Dermis blood vessel endothelial cell (primary cell): Measurements from ENCODE around the gene LHFPL6. TPM values are rescaled to one million over a fixed set of nuclear protein-coding genes. Genes with fewer than 3 reads are reported as not detected.

Experiments used
- DNase-seq: peaks from one replicate; pipeline ENCODE4 v3.0.0; 2010
- total RNA-seq: library from RNA; depleted of rRNA; stranded (reverse); fragments of >200 nt; gene quantifications from 2 replicates; pipeline ENCODE4 v1.2.3, GENCODE V29; 2014

The LHFPL6 gene
- total RNA-seq, 1 donor from 2014 or later, result 62.8 TPM

DNA sequence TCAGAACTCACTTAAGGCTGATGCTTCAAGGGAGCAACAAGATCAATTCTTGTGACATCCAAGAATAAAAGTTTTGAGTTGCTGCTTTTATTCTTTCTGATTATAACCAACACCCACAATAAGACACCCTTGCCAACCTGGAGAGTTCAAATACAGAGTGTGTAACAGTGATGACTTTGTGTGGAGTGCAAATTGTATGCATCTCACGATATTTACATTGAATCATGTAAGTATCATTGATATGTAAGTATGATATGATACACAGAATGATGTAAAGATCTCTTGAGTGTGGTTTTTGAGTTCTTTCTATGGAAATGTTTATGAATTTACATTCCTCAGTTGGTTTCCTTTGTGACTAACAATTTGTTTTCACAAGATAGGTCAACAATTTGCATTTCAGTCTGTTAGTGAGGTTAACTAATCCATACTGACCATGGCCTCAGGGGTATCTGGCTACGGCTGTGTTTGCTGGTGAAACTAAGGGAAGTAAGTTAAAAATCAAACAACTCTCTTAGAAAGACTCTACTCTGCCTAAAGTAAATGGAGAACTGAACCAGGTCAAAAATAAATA is 12.4 kb downstream of the LHFPL6 start:
- DNase-seq, result no peak

DNA sequence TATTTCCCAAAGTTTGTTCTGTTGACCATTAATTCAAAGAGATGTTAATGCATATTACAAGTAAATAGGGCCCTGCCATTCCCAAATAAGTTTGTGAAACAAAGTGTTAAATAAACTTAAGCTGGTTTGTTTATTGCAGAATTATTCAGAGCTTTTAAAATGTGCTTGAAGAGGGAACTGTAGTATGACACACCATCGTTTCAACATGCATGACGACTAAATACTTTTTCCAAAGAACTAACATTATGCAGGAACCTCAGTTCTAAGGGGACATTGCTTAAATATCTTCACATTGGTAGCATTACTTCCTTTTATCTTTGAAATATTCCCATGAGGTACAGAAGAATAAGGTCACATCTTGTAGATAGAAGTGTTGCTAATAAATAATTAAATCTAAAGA is 14.6 kb downstream of the LHFPL6 start:
- no peak for DNase-seq

DNA sequence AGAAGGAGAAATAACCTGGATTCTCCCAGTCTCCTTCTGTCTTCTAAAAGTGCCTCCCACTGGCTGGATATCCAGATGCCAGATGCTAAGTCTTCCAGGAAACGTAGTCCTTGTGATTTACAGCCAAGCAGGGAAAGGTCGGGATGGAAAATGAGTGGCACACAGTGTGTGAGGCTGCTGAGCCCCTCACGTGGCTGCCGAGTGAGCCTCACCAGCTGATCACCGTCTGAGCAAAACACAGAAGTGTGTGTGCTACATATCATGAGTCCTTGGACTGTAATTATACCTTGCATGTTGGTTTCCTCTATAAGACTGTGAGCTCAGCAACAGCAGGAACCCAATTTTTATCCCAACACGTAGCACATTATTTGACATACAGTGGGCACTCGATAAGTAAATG is 15.1 kb downstream of the LHFPL6 start:
- no peak for DNase-seq

DNA sequence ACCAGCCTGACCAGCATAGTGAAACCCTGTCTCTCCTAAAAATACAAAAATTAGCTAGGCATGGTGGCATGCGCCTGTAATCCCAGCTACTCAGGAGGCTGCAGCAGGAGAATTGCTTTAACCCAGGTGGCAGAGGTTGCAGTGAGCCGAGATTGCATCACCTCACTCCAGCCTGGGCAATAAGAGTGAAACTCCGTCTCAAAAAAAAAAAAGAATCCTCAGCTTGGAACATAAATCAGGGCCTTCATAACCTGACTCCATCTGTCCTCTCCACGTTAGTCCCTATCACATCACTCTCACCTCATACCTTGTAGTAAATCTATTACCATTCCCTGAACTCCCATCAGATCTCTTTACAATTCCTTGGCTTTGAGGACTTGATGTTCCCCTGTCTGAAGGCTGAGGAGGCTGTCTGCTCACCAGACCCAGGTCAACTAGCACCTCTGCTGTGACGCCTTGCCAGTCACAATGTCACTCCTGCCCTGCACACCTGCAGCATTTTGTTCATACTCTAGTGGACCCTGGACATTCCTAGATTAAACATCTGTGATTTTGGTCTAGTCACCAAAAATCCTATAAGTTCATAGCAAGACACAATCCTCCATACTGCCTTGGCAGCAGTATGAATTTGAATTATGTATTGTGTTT is 15.9 kb downstream of the LHFPL6 start:
- DNase-seq, result no peak

DNA sequence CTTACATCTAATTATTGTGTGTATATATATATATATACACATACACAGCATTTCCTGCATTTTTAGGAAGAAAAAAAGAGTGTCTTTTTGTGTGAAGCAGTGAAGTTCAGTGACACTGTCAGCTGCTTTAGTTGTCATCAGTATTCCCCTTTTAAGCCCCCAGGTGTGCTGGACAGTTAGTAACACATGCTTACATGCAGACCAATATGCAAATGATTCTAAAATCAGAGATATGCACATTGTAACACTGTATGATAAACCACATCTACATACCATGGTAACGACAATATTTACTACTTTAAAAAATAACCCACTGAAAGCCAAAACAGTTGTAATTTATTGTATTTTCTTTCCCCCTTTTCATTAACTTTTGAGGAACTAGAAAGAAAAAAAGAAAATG is 16.8 kb downstream of the LHFPL6 start:
- DNase-seq, result no peak

DNA sequence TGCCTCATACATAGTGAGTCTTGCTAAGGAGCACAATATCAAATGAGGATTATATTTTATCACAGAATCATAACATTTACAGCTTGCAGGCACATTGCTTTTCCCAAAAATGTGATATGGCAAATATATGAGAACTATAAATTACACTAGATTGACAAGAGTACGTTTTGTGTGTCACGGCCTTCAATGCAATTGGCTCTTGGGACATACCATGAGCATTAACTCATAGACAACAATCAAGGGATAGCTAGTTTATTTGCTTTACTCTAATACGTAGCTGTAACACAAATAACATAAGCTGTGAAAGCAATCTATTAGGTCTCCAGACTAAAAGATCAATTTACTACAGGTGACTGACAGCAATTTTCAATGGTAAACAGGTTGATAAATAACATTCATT is 17.8 kb downstream of the LHFPL6 start:
- no peak for DNase-seq

DNA sequence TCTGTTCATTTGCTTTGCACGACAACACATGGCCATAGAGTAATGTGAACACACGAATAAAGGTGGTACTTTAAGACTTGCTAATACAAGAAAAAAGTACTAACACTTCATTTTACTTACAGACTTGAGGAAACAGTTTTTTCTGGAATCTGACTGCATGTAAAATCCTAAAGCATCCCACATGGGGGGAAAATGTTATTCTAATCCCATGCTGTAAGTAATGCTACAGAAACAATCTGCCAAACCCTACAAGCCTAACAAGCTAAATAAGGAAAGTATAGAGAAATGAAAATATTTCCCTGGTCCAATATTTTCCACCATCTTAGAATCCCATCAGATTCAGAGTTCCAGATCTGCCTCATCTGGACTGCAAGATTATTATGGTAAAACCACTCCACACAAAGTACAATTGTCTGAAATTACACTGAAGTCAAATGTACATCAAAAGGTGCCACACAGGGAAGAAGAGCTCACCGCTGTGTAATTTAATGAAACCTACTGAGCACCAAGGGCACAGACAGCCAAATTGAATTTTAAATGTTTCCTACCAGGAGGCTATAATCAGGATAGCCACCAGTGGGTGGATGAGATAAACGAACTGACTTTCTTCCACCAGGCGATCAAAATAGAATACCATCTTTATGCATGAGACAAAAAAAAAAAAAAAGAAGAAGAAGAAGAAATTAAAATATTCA is 22.0 kb downstream of the LHFPL6 start:
- no peak for DNase-seq

DNA sequence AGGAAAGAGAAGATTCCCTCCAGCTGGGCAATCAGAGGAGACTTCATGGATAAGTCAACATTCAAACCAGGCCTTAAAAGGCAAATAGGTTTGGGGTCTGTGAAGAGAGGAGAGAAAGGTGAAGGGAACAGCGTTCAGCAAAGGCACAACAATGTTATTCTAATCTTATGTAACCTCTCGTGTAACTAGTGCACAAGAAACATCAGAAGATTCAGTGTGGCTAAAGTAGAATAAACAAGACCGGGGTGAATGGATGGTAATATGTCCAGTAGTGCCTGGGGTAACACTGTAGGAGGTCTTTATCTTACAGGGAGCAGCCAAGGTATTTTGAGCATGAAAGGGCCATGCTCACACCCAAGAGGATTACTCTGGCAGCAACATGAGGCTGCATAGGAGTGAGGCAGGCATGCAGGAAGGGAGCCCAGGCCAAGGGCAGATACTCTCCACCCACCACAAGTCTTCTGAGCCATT is 24.1 kb downstream of the LHFPL6 start:
- no peak for DNase-seq

DNA sequence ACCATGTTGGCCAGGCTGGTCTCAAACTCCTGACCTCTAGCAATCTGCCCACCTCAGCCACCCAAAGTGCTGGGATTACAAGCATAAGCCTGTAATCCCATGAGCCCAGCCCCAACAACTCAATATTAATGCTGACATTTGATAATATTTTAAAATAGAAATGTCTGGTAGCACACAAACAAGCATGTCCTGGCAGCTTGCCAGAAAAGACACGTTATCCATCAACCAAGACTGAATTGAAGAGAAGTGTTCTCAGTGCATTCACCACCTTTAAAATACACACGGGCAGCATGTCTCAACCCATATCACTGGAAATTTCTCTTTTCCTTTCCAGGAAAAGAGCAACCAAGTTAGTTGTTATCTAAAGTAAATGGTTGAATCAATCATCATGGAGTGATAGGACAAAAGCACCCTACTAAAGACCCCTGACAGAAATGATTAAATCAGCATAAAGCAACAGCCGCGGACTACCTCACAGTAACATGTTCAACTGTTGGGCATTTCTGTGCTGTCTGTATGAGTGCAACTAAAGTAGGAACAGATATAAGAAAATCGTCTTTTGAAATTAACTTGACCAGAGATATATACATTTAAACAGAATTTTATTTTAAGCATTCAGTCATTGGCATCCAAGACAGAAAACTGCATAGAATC is 25.0 kb downstream of the LHFPL6 start:
- no peak for DNase-seq

DNA sequence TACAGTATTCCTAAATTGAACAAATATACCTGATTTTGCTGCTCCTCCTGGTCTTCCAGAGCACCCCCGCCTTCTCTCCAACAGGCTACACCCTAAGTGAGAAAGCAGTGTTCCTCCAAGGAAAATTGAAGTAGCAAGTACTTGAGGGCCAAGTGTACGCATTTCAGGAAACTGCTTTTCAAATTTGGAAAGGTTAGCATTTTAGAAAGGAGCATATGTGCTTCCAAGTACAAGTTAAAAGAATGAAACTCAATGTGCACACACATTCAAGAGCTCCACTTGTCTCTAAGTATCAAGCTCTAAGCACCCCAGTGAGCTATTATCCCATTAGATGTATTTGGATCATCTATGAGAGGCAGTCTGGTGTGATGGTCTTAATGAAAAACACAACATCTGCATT is 25.8 kb downstream of the LHFPL6 start:
- DNase-seq, result no peak

DNA sequence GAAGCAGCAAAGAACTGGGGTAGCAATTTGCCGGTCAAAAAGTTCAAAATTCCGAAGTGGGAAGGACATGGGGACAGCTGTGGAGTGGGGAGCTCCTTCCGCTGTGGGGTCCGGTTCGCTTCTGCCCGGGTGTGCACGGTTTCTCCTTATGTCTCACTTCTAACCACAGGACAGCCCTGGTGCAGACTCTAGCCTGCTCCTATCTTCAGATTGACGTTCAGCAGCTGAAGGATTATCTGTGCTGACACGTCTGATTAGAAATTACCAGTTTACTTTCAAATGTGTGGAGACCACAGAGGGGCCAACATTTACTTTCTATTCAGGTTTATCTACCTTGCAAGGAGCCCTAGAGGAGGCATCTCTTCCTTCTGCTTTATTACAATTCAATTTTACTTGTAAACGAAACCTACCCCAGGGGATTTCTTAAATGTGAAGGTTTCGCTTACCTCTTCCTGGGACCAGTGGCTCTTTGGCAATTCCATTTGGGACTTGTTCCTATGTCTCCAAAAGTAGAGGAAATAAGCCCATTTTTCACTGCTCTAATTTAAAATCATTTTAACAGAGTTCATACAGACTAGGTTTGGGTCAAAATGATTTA is 27.3 kb downstream of the LHFPL6 start:
- no peak for DNase-seq

DNA sequence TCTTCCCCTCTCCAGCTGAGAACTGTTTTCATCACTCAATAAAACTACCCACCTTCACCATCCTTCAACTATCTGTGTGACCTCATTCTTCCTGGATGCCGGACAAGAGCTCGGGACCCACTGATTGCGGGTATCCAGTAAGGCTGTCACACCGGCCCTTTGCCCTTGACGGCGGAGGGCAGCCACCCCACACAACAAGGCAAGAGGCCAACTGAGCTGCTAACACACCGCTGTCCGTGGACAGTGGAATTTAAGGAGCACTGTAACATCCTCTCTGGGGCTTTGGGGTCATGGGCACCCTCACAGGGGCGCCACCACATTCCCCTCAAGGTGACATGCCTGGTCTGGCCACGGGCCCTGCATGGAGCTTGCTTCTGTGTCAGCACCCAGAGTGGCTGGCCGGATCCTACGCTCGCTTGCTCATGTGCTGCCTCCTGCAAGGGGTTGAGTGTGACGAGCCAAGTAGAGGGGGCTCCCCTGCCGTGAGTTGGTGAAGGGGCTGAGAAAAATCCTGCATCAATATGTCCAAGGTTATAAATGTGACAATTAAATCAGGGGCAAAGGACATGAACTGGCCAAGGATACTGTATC is 31.4 kb downstream of the LHFPL6 start:
- no peak for DNase-seq

DNA sequence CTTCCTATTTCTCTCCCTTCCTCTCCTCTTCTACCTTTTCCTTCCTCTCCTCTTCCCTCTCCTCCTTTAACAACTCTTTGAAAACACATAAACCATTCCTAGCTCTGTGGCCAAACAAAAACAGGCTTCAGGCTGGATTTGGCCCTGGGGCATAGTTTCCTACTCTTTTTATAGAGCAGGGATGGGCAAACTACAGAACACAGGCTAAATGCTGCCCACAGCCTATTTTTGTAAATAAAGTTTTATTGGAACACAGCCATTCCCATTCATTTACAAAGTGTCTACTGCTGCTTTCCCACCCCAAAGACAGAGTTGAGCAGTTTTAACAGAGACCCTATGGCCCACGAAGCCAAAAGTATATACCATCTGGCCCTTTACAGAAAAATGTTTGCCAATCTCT is 35.4 kb downstream of the LHFPL6 start:
- DNase-seq, result no peak

DNA sequence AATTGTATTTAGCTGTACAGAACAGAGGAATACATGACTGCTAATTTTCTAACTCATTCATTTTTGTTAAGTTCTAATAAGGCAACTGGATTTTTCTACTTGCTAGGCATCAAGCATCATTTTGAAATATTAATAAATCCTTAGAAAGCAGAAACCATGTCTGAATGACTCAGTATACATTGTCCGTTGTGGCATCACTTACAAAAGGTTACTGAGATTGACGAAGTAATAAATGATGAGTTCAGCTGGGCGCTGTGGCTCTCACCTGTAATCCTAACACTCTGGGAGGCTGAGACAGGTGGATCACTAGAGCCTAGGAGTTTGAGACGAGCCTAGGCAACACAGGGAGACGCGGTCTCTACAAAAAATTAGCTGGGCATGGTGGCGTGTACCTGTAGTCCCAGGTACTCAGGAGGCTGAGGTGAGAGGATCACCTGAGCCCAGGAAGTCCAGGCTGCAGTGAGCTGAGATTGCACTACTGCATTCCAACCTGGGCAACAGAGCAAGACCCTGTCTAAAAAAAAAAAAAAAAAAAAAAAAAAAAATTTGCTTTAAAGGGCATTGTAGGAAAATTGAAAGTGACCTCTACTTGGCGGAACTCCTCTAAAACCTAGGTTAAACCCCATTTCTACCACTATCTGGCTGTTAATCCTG is 36.6 kb downstream of the LHFPL6 start:
- no peak for DNase-seq

DNA sequence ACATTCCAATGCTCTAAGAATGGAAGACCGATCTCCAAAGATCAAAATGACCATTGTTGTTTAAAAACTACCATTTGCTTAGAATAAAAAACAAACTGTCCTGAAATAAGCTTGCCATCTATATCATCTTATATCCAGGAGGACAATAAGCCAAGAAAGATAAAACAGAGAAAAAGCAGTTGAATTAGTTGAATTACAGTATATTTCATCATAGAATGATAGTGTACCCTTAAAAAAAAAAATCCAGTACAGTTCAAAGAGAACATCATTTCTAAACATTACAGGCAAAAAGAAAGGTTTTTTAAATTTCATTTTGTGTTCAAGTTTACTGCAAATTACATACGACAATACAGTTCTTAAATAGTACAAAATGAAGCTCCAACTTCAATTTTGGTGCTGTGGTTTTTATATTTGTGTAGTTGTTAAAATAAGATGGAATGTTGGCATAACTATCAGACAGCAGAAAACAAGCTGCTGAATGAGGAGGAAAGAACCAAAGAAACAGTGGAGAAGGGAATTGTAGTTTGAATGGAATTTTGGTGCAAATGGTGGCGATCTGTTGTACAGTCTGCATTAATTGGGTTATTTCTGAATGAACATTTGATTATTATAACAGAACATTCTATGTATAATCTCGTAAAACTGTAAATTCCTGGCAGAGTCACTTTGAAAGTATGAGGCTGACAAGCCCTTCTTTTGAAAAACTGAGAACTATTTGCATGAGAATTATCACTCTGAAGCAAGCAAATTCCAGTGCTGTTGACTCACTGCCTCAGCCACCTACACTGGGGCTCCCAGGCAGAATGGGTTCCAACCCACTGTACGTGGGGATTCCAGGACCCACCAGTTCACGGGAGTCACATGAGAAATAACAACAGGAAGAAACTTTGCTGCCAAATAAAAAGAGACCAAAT is 37.7 kb downstream of the LHFPL6 start:
- peak; percentile 73 for DNase-seq

DNA sequence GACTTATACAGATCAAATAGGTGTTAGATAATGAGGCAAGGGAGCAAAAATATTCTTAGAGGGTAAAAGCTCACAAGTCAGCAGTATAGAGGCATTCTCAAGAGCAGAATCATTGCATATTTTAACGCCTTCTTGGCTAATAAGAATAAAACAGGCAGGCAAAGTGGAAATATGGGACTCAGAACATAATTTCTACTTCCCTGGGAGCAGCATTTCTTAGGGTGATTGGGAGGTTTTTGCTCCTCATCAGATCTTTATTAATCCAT is 39.6 kb downstream of the LHFPL6 start:
- DNase-seq, result no peak

DNA sequence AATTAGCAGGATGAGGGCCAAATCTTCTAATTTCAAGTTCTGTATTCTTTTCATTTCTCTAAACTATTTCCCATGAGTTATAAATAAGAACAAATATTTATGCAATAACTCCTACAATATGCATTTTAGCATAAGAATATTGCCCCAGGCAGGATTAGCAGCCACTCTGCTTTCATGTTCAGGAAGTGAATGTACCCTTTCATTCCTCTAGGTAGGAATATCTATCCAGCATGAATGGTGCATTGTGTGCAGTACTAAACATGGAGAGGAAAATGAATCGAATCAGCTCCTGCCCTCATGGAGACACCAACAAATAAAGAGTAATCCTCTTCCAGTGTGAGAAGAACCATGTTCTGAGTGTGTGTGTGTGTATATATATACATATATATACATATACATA is 41.0 kb downstream of the LHFPL6 start:
- DNase-seq, result no peak

DNA sequence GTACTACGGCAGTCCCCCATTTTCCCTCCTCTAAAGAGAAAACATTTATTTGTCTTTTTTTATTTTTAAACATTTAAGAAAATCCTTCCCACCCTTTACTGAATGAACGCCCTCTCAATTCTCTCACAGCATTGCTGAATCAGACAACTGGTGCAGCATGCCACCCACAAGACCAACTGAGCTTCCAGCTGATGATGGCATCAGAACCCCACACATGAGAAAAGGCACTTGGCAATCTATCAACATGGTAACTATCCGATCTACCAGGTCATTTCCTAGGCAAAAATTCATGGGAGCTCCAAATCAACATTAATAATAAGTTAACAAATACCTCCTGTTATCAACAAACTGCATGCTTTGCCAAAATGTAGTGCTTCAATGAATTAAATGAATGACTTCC is 43.1 kb downstream of the LHFPL6 start:
- no peak for DNase-seq

DNA sequence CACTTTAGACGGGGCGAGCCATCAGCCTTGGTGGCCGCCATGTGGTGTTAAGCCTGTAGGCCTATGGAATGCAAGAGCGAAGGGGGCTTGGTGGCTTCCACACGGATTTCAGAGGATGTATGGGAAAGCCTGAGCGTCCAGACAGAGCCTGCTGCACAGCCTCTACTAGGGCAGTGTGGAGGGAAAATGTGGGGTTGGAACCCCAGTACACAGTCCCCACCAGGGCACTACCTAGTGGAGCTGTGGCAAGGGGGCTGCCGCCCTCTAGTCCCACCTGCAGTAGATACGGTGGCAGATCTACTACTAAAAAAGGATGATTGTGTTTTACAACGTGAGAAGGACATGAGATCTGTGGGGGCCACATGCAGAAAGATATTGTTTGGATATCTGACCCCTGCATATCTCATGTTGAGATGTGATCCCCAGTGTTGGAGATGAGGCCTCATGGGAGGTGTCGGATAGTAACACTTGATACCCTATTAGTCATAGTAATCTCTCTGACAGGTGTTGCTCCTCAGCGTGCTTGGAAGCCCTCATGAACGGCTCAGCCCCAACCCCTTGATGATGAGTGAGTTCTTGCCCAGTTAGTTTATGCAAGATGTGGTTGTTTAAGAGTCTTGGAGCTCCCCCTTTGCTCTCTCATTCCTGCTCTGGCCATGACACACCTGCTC is 45.6 kb downstream of the LHFPL6 start:
- DNase-seq, result no peak

DNA sequence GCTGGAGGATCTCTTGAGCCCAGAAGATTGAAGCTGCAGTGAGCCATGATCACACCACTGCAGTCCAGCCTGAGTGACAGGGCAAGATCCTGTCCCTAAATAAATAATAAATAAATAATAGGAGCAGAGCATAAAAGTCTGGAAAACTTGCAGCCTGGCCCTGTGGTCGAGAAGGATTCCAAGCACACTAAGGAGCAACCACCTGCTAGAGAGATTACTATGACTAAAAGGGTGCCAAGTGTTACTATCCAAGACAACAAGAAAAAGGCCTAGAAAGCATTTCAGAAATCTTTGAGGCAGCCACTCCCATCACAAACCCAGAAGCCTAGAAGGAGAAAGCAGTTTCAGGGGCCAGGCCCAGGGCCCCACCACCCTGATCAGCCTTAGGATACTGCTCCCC is 46.1 kb downstream of the LHFPL6 start:
- DNase-seq, result no peak

DNA sequence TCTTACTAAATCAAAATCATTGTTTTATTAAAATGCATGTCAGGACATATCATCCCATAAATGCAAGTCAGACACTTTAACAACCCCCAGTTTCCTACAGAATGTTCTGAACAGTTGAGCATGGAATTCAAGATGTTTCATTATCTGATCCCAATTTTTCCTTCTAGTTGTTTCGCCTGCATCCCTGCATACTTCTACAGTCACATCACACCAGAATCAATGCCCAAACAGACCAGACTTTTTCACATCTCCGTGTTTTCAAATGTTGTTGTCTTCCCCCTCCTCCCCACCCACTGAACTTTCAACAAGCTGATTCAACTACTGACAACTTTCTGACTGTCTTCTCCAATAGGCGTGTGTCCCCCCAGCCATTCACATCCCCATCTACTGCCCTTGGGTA is 48.6 kb downstream of the LHFPL6 start:
- DNase-seq, result no peak
